Calu3 (cell line): ENCODE results near the gene TBC1D1. TPM values are rescaled to one million over a fixed set of nuclear protein-coding genes. Genes with fewer than 3 reads are reported as not detected.
"Not testable (repeated sequence)": the region's sequence is repeated elsewhere in the genome, so short reads cannot be mapped to it uniquely, and the experiment has no call there.

Experiments
- BruUV-seq: library from RNA; stranded (reverse); fragments of 400-500 nt; replicated peaks from 2 replicates; lab custom pipeline; 2021; lab: Mats Ljungman, UMichigan
- CTCF ChIA-PET: fragments of 300-600 bp; sonication (Branson Sonifier 250); formaldehyde crosslinking; loops from one replicate; lab custom pipeline; 2022; ENCODE audit warnings: antibody characterized with exemption; lab: Charles Lee
- DNase-seq: peaks from one replicate; pipeline ENCODE4 v3.0.0; 2022
- H3K27ac Mint-ChIP-seq: one replicate; pipeline ENCODE4 v1.8.0; 2022; ENCODE audit warnings: mixed read lengths; ENCODE audit not compliant: unreplicated experiment
- H3K27me3 Mint-ChIP-seq: one replicate; pipeline ENCODE4 v1.8.0; 2022; ENCODE audit warnings: mixed read lengths; ENCODE audit not compliant: unreplicated experiment
- H3K36me3 Mint-ChIP-seq: one replicate; pipeline ENCODE4 v1.8.0; 2022; ENCODE audit warnings: mild to moderate bottlenecking, moderate library complexity, mixed read lengths; ENCODE audit not compliant: insufficient read depth, unreplicated experiment
- H3K4me1 Mint-ChIP-seq: one replicate; pipeline ENCODE4 v1.8.0; 2022; ENCODE audit warnings: mild to moderate bottlenecking, low read depth, mixed read lengths; ENCODE audit not compliant: unreplicated experiment
- H3K4me3 Mint-ChIP-seq: one replicate; pipeline ENCODE4 v1.8.0; 2022; ENCODE audit warnings: mild to moderate bottlenecking, low read depth, moderate library complexity, mixed read lengths; ENCODE audit not compliant: unreplicated experiment
- H3K9me3 Mint-ChIP-seq: one replicate; pipeline ENCODE4 v1.8.0; 2022; ENCODE audit warnings: low read depth, mixed read lengths; ENCODE audit not compliant: unreplicated experiment
- CTCF ChIP-seq: fragments of 200-600 bp; IDR thresholded peaks from one replicate; pipeline ENCODE4 v1.8.0; 2022; ENCODE audit warnings: antibody characterized with exemption; ENCODE audit not compliant: unreplicated experiment
- intact Hi-C: fragments of 100-400 bp; cut with micrococcal nuclease; formaldehyde crosslinking; loops from one replicate; pipeline ENCODE4 v1.10.0; 2022; ENCODE audit not compliant: unreplicated experiment
- total RNA-seq: library from RNA; stranded (reverse); gene quantifications from 2 replicates; pipeline ENCODE4 v1.2.3, GENCODE V29; 2022

Gene TBC1D1
- total RNA-seq, 1 experiment from 2014 or later, result 39.8 TPM

GRCh38 chr4:37917388-37917787, 26.5 kb downstream of the TBC1D1 start:
- Mint-ChIP-seq H3K27ac (no peak overlapping the region), H3K4me3 (no peak overlapping the region), H3K27me3 (no peaks in the 10 kb centered on the region), H3K36me3 (no peaks in the 10 kb centered on the region), H3K4me1 (no peaks in the 10 kb centered on the region), H3K9me3 (no peaks in the 10 kb centered on the region)
- no peak for DNase-seq
- no peak for TF ChIP-seq CTCF
- intact Hi-C loops, result no loop called here
- BruUV-seq, result no TSS peak
- CTCF ChIA-PET, result no interaction called here

- no peaks in the 10 kb centered on the region for H3K9me3 Mint-ChIP-seq
- no peak overlapping the region for H3K27ac Mint-ChIP-seq
- CTCF ChIA-PET, result no interaction called here
- TF ChIP-seq CTCF, result no peak
- intact Hi-C loops, result no loop called here
- no peak overlapping the region for H3K4me3 Mint-ChIP-seq
- BruUV-seq, result no TSS peak
- H3K27me3 Mint-ChIP-seq, result no peaks in the 10 kb centered on the region
- no peaks in the 10 kb centered on the region for H3K36me3 Mint-ChIP-seq
- DNase-seq, result no peak
- H3K4me1 Mint-ChIP-seq, result no peaks in the 10 kb centered on the region
These were observed 27.8 kb downstream of the TBC1D1 start for GRCh38 chr4:37918653-37919052.

DNA sequence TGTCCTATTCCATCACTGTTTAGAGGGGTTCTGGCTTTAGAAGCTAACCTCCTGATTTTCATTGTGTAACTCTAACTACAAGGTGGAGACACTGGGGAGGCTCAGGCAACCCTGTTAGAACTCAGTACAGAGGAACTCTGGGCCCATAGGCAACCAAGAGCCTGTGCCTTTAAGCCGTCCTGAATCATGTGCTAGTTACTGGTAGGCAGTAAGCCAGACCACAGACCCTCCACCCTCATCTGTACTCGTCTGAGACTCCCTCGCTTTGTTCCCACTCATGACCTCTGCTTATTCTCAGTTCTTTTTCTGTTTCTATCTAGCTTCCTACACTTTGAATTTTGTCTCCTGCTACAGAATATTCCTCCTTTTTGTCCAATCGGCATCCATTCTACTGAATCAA, 31.4 kb downstream of the TBC1D1 start:
- no peak for TF ChIP-seq CTCF
- intact Hi-C loops, result no loop called here
- CTCF ChIA-PET, result no interaction called here
- DNase-seq, result no peak
- Mint-ChIP-seq H3K27me3 (no peaks in the 10 kb centered on the region), H3K27ac (no peak overlapping the region), H3K36me3 (no peaks in the 10 kb centered on the region), H3K4me3 (no peak overlapping the region), H3K9me3 (no peaks in the 10 kb centered on the region), H3K4me1 (no peaks in the 10 kb centered on the region)
- BruUV-seq, result no TSS peak

DNA sequence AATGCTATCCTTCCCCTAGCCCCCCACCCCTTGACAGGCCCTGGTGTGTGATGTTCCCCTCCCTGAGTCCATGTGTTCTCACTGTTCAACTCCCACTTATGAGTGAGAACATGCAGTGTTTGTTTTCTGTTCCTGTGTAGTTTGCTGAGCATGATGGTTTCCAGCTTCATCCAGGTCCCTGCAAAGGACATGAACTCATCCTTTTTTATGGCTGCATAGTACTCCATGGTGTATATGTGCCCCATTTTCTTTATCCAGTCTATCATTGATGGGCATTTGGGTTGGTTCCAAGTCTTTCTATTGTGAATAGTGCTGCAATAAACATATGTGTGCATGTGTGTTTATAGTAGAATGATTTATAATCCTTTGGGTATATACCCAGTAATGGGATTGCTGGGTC, 32.2 kb downstream of the TBC1D1 start:
- H3K27me3 Mint-ChIP-seq, H3K9me3 Mint-ChIP-seq, intact Hi-C loops, H3K36me3 Mint-ChIP-seq, H3K27ac Mint-ChIP-seq, DNase-seq, H3K4me1 Mint-ChIP-seq, CTCF ChIA-PET, H3K4me3 Mint-ChIP-seq, BruUV-seq: not testable (repeated sequence)

DNA sequence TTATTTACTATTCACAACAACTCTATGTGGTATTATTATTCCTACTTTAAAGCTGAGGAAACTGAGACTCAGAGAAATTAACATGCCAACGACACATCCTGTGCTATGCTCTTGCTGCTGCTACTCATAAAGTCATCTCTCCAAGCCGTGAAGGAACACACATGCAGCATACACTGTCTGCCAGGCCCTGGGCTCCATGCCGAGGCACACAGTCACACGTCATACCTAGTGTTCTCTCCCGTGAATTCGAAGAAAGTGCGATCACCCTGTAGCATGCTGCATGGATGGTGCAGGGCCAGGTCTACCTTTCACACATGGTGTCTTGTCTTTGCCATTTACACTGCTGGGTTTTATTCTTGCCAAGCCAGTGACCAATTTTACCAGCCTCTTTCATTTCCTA, 34.1 kb downstream of the TBC1D1 start:
- CTCF ChIA-PET, result no interaction called here
- no peak overlapping the region for H3K27ac Mint-ChIP-seq
- DNase-seq, result no peak
- no peaks in the 10 kb centered on the region for H3K27me3 Mint-ChIP-seq
- no peaks in the 10 kb centered on the region for H3K4me1 Mint-ChIP-seq
- intact Hi-C loops, result no loop called here
- no peak for TF ChIP-seq CTCF
- H3K36me3 Mint-ChIP-seq, result no peaks in the 10 kb centered on the region
- H3K9me3 Mint-ChIP-seq, result no peaks in the 10 kb centered on the region
- no TSS peak for BruUV-seq
- H3K4me3 Mint-ChIP-seq, result no peak overlapping the region
